Pancreas (tissue), 10 donors: Measurements from ENCODE around the gene PTPRU. TPM values are rescaled to one million over a fixed set of nuclear protein-coding genes. Genes with fewer than 3 reads are reported as not detected.
A peak's percentile ranks its signal among the peaks of the same experiment; 100 is the strongest.

Source experiments
- ATAC-seq, 4 donors: fragments of 200-7000 bp; cut with Tn5 transposase; one replicate each; pipeline versions ENCODE4 v1.8.0 to v1.9.1; 2020; ENCODE audit warnings: mild to moderate bottlenecking in 4 of 4, moderate library complexity in 4 of 4
- DNase-seq, 6 donors: peaks; one replicate each; pipeline ENCODE4 v3.0.0-alpha.2; 2020
- FAIRE-seq: peaks from 2 replicates; lab custom pipeline; 2012; peaks lifted over from hg19 to GRCh38; lab: Jason Lieb, UNC
- H3K27ac ChIP-seq, 4 donors: fragments of 200-600 bp; sonication (generic); 1 replicate in 3 of 4; 2 replicates in 1 of 4; pipeline versions ENCODE4 v1.5.0 to v1.8.0; 2020
- H3K27me3 ChIP-seq, 4 donors: fragments of 200-600 bp; one replicate each; pipeline ENCODE4 v1.8.0; 2021
- H3K36me3 ChIP-seq, 3 donors: fragments of 200-600 bp; sonication (generic) in 1 of 3; one replicate each; pipeline versions ENCODE4 v1.5.0 to v1.8.0; 2020 to 2021
- H3K4me1 ChIP-seq, 3 donors: fragments of 200-600 bp; one replicate each; pipeline ENCODE4 v1.8.0; 2021
- H3K4me3 ChIP-seq, 4 donors: fragments of 200-600 bp; sonication (generic) in 2 of 4; one replicate each; pipeline versions ENCODE4 v1.5.0 to v1.8.0; 2020 to 2021
- H3K9me3 ChIP-seq, 4 donors: fragments of 200-600 bp; one replicate each; pipeline ENCODE4 v1.8.0; 2021
- WGBS, 2 donors: extraction: QIAGEN DNeasy Blood & Tissue Kit; methylation state at CpG; one replicate each; pipeline ENCODE4 v1.1.7; 2013; 5-methylcytosine and 5-hydroxymethylcytosine counted together
- intact Hi-C, 3 donors: fragments of 100-400 bp; cut with DNase I; formaldehyde crosslinking; loops; one replicate each; pipeline versions ENCODE4 v1.11.1 to v1.14.2; 2022
- polyA plus RNA-seq, 2 donors: library from polyadenylated mRNA; stranded (reverse); fragments of 200-250 nt; gene quantifications; one replicate each; pipeline ENCODE4 v1.2.3, GENCODE V29; 2013
- total RNA-seq, 6 donors: library from RNA; stranded (reverse); fragmentation: NEBNext Ultra II Directional in 4 of 6; extraction: Animal tissue kit (Norgen Biotek cat#: 25700) in 4 of 6; gene quantifications; one replicate each; pipeline versions ENCODE4 v1.2.1 to v1.2.4, GENCODE V29; 2021 to 2023
- TF ChIP-seq, protein P1 (sequence below), 4 donors: fragments of 200-600 bp; sonication (generic) in 3 of 4; IDR thresholded peaks; one replicate each; pipeline versions ENCODE4 v1.5.0 to v1.8.0; 2021; ENCODE audit warnings: antibody characterized with exemption in 4 of 4
- donor health status: healthy with polysubstance abuse.
- donor health status: DM: no; HTN: no; CAD: no; lungs with moderate emphysema.
- donor health status: DM: no; HTN: no; CAD: no.
- donor health status: control.
- donor health status: control.
- donor health status: Bipolar disorder and iron deficiency.
- donor health status: DM: yes; HTN: yes; CAD: no.
- donor health status: DM: no; HTN: no; CAD: no.
- donor health status: DM: no; HTN: no; CAD: no.
- donor health status: DM: yes; HTN: yes; CAD: no.

Gene PTPRU
- total and polyA plus RNA-seq, 8 donors, result 12.3 to 20.9 (median 15.2) TPM

DNA sequence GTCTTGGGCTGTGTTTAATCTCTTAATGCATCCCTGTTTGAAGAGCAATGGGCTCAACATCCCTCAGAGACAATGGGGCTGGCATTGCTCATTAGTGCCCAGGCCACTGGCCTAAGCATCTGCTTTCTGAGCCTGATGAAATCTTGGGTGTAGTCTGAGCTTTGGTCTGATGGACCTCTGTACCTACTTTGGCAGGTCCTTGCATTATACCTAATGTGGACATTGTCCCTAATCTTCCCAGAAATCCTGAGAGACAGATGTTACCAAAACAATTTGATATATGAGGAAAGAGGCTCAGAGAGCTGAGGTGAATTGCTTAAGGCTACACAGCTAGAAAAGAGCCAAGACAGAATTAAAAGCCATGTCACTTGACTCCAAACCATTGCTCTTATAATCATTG is 95.0 kb downstream of the PTPRU start:
- TF ChIP-seq, protein P1, sequence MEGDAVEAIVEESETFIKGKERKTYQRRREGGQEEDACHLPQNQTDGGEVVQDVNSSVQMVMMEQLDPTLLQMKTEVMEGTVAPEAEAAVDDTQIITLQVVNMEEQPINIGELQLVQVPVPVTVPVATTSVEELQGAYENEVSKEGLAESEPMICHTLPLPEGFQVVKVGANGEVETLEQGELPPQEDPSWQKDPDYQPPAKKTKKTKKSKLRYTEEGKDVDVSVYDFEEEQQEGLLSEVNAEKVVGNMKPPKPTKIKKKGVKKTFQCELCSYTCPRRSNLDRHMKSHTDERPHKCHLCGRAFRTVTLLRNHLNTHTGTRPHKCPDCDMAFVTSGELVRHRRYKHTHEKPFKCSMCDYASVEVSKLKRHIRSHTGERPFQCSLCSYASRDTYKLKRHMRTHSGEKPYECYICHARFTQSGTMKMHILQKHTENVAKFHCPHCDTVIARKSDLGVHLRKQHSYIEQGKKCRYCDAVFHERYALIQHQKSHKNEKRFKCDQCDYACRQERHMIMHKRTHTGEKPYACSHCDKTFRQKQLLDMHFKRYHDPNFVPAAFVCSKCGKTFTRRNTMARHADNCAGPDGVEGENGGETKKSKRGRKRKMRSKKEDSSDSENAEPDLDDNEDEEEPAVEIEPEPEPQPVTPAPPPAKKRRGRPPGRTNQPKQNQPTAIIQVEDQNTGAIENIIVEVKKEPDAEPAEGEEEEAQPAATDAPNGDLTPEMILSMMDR (IDR thresholded peaks at IDR 0.05), result no peak
- FAIRE-seq (no peak), DNase-seq (no peak), ATAC-seq (no peak)
- H3K4me3 ChIP-seq, result no peak overlapping the region
- intact Hi-C loops, result no loop called here
- no peaks in the 10 kb centered on the region for H3K27me3 ChIP-seq
- H3K4me1 ChIP-seq, result no peaks in the 10 kb centered on the region
- no peaks in the 10 kb centered on the region for H3K9me3 ChIP-seq
- H3K27ac ChIP-seq, result no peak overlapping the region
- H3K36me3 ChIP-seq, result no peaks in the 10 kb centered on the region

DNA sequence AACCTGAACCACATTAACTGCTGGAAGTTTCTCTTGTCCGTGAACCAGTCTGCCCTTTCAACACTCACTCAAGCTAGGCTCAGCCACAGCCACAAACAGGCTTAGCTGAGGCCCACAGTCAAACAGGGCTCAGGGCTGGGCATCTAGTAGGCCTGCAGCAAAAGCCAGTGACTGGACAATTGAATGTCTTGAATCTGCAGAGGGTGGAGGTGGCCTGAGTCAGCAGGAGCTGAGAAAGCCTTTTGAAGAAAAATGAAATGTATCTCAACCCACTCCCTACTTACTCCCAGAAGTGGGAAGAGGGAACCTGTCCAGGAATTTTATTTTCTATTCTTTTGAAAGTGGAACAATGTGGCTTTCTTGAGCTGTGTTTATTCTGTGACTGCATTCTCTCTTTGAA is 95.4 kb downstream of the PTPRU start:
- no peaks in the 10 kb centered on the region for H3K4me1 ChIP-seq
- intact Hi-C loops, result no loop called here
- H3K4me3 ChIP-seq, result no peak overlapping the region
- peak in 1 of 4 donors; percentile 11 for ATAC-seq
- no peak for FAIRE-seq
- WGBS, 2 donors, result 89 to 96% methylated on average over 1 of the region's 1 CpG
- H3K27ac ChIP-seq, result no peak overlapping the region
- no peaks in the 10 kb centered on the region for H3K27me3 ChIP-seq
- no peak for DNase-seq
- H3K36me3 ChIP-seq, result no peaks in the 10 kb centered on the region
- TF ChIP-seq, protein P1 (IDR thresholded peaks at IDR 0.05), result no peak
- H3K9me3 ChIP-seq, result no peaks in the 10 kb centered on the region

DNA sequence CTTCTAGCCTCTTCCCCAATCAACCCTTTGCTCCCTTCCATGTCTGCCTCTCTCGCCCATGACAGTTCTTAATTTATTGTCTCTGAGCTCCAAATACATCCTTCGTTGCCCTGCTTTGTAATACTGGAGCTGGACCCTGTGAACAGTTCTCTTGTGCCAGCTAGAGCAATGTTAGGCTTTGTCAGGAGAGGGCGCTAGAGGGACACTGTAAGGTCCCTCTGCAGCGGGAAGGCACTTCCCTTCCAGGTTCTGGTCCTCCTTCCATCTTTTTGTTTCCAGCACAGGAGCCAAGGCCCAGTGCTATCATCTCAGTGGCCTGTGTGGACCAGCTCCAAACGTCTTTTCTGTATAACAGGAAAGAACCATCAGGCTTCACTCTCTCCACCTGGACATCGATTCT is 95.9 kb downstream of the PTPRU start:
- no peak overlapping the region for H3K4me3 ChIP-seq
- WGBS, 2 donors, result 61 to 62% methylated on average over 6 of the region's 6 CpGs
- ATAC-seq, result peak; percentile 34 to 70 (median 65)
- no peak for FAIRE-seq
- DNase-seq, result peak in 3 of 6 donors; percentile 28 to 63 (median 46)
- no peaks in the 10 kb centered on the region for H3K27me3 ChIP-seq
- no peaks in the 10 kb centered on the region for H3K4me1 ChIP-seq
- intact Hi-C loops, result no loop called here
- TF ChIP-seq, protein P1 (IDR thresholded peaks at IDR 0.05), result peak in 1 of 4 donors; percentile 7
- H3K27ac ChIP-seq, result no peak overlapping the region
- no peaks in the 10 kb centered on the region for H3K36me3 ChIP-seq
- H3K9me3 ChIP-seq, result no peaks in the 10 kb centered on the region

DNA sequence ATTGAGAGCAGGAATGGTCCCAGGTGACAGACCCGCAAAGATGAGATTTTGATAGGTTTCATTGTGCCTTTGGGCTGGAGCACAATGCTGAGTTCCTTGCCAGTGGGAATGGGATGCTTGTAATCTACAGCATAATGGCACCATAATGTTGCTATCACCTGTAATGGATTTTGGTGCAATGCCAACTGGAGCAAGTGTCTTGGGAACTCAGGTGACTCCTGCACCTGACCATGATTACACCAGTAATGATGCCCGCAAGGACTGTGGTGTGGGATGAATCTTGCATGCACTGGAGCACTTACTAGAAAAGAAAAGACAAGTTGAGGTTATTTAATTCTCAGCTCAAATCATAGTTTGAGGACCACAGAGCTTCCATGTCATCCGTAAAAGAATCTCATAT is 96.7 kb downstream of the PTPRU start:
- intact Hi-C loops, result no loop called here
- H3K4me1 ChIP-seq, result no peaks in the 10 kb centered on the region
- no peak overlapping the region for H3K27ac ChIP-seq
- TF ChIP-seq, protein P1 (IDR thresholded peaks at IDR 0.05), result no peak
- H3K4me3 ChIP-seq, result no peak overlapping the region
- no peaks in the 10 kb centered on the region for H3K27me3 ChIP-seq
- WGBS, 2 donors, result 42 to 43% methylated on average over 3 of the region's 3 CpGs
- H3K9me3 ChIP-seq, result no peaks in the 10 kb centered on the region
- DNase-seq (peak in 4 of 6 donors; percentile 23 to 75 (median 56)), FAIRE-seq (no peak), ATAC-seq (peak; percentile 37 to 85 (median 79))
- no peaks in the 10 kb centered on the region for H3K36me3 ChIP-seq

DNA sequence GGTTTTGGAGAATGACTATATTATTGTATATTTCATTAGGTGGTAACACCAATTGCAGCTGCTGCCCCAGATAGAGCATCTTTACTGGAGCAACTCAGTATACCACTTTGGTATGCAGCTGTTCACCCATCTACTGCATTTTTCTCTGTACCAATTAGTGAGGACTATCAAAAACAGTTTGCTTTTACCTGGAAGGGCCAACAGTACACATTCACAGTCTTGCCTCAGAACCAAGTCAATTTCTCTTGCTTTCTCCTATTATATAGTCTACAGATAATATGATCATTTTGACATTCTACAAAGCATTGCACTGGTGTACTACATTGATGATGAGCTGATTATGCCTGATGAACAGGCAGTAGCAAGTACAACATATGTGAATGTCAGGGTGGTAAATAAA is 99.3 kb downstream of the PTPRU start:
- intact Hi-C loops, result no loop called here
- FAIRE-seq (no peak), ATAC-seq (no peak), DNase-seq (no peak)
- no peaks in the 10 kb centered on the region for H3K9me3 ChIP-seq
- no peaks in the 10 kb centered on the region for H3K36me3 ChIP-seq
- TF ChIP-seq, protein P1 (IDR thresholded peaks at IDR 0.05), result no peak
- no peak overlapping the region for H3K4me3 ChIP-seq
- no peaks in the 10 kb centered on the region for H3K4me1 ChIP-seq
- no peaks in the 10 kb centered on the region for H3K27me3 ChIP-seq
- no peak overlapping the region for H3K27ac ChIP-seq
